Hepatic stellate cell (primary cell): ENCODE results near the gene NXF2.
"Not testable (repeated sequence)": the region's sequence is repeated elsewhere in the genome, so short reads cannot be mapped to it uniquely, and the experiment has no call there.

ENCODE experiments used
- DNase-seq: peaks from one replicate; pipeline ENCODE4 v3.0.0; 2011; ENCODE audit warnings: low spot score

NXF2 gene, protein sequence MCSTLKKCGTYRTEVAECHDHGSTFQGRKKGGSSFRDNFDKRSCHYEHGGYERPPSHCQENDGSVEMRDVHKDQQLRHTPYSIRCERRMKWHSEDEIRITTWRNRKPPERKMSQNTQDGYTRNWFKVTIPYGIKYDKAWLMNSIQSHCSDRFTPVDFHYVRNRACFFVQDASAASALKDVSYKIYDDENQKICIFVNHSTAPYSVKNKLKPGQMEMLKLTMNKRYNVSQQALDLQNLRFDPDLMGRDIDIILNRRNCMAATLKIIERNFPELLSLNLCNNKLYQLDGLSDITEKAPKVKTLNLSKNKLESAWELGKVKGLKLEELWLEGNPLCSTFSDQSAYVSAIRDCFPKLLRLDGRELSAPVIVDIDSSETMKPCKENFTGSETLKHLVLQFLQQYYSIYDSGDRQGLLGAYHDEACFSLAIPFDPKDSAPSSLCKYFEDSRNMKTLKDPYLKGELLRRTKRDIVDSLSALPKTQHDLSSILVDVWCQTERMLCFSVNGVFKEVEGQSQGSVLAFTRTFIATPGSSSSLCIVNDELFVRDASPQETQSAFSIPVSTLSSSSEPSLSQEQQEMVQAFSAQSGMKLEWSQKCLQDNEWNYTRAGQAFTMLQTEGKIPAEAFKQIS

GRCh38 chrX:102246893-102247292 lies at the start of gene NXF2:
Gene NXF2, plus strand, starts transcription at chrX:102247167. Its CDS starts 59,912 bp downstream, at chrX:102307079.
- DNase-seq: not testable (repeated sequence)

DNA sequence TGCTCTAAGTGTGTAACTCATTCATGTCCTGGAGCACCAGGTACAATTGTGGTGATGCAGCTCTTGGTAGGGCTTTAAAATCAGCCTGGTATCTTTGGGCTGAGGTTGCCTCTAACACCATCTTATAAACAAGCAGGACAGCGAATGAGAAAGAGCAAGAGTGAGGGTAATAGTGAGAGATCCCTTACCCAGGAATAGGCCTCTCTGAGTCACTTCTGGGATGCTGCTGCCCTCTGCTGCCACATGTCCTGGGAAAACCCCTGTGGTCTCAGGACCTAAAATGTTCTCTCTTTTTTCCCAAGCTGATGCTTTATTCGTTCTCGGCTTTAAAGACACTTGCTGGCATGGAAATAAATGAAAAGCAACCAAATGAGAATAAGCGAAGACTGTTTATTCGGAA lies 39.0 kb upstream of the NXF2 start:
- DNase-seq: not testable (repeated sequence)

DNA sequence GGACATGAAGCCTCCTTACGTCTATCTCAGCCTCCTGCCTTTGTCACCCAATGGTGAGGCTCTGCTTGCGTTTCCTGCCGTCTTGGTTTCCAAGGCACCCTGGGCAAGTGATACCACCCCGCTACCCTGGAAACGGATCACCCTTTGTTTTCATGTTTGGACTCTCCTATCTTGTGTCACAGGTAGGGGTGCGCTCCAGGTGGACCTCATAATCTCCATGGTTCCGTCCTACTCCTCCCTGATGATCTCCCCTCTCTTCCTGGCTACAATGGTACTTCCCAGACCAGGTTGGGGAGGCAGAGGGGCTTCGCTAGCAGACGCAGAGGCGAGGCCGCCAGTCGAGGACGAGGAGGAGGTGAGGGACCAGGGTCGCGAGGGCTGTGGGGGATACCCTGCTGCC lies 32.0 kb upstream of the NXF2 start, which contains the start of gene TCP11X1:
Gene TCP11X1 (plus strand): TSS at position 316 of the 400 bp plus-strand sequence.
- not testable (repeated sequence) for DNase-seq

- DNase-seq: not testable (repeated sequence)
Measured at GRCh38 chrX:102216497-102216896, 30.5 kb upstream of the NXF2 start.

GRCh38 chrX:102235678-102236077 lies 11.3 kb upstream of the NXF2 start:
- DNase-seq: not testable (repeated sequence)

GRCh38 chrX:102240265-102240664 lies 6.7 kb upstream of the NXF2 start:
- DNase-seq: not testable (repeated sequence)

GRCh38 chrX:102272231-102272630 lies 25.3 kb downstream of the NXF2 start:
- not testable (repeated sequence) for DNase-seq

DNA sequence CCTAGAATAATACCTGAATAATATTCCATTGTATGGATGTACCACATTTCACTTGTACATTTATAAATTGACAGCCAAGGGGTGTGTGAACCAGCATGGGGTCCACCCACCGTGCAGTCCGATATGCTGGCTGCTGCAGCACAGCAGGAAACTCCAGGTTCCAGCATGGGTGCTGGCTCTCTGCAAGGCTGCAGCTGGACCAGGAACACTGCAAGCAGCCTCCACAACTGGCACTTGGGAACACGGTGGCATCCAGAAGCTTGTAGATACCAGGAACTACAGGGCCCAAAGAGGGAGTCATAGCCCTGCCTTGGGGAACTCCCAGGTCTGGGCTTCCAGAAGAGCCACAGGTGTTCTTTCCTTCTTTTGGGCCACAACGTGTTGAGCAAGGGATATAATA lies 91.2 kb downstream of the NXF2 start:
- no peak for DNase-seq

DNA sequence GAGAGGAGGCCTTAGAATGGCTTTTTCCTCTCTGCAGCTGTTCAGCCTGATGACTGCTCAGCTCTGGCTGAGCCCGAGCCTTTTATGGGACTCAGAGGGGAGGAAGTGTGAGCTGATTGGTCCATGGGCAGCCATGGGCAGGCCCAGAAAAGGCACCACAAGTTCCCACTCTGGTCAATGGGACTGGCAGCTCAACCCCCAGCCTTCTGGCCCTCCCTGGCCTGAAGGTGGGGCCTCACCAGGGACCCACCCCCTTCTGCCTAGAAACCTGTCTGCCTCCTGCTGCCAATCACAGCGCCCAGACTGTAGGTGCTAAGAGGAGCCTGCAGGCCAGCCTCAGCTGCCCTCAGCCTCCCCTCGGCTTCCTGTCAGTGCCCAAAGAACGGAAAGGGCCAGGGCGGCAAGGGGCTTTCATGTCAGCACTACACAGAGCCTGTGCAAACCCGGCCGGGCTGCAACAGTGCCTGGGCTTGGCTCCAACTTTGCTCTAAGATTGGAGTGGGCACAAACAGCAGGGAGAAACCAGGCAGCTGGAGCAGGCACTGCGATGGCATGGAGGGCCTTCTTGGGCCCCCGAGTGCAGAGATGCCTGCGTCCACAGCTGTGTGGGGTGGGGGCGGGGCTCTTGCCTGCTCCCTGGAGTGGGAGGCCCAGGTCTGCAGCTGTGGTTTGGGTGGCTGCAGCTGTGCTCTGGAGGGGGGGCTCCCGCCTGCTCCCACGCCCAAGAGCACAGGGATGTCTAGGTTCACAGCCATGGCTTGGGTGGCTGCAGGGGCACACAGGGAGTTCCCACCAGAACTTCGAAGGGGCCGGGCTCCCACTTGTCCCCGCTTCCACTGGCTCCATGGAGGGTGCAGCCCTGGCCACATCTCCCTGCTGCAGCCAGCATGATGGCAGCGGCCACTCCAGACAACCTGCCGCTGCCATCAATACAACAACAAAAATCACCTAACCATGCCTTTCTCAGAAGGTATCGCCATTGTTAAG lies 92.6 kb downstream of the NXF2 start:
- DNase-seq: no peak

- no peak for DNase-seq
Measured at GRCh38 chrX:102341867-102342266, 94.9 kb downstream of the NXF2 start.

GRCh38 chrX:102345916-102346315 lies 98.9 kb downstream of the NXF2 start:
- DNase-seq: peak; percentile 16
